GM18498 (cell line): ENCODE data around the gene THNSL1.
A peak's percentile ranks its signal among the peaks of the same experiment; 100 is the strongest.
"Not testable (repeated sequence)": the region's sequence is repeated elsewhere in the genome, so short reads cannot be mapped to it uniquely, and the experiment has no call there.

Source experiments
- ATAC-seq: cut with Tn5 transposase; IDR thresholded peaks from one replicate; pipeline ENCODE4 v1.9.1; 2021; ENCODE audit warnings: mild to moderate bottlenecking, moderate library complexity; ENCODE audit not compliant: unreplicated experiment

Gene THNSL1, protein sequence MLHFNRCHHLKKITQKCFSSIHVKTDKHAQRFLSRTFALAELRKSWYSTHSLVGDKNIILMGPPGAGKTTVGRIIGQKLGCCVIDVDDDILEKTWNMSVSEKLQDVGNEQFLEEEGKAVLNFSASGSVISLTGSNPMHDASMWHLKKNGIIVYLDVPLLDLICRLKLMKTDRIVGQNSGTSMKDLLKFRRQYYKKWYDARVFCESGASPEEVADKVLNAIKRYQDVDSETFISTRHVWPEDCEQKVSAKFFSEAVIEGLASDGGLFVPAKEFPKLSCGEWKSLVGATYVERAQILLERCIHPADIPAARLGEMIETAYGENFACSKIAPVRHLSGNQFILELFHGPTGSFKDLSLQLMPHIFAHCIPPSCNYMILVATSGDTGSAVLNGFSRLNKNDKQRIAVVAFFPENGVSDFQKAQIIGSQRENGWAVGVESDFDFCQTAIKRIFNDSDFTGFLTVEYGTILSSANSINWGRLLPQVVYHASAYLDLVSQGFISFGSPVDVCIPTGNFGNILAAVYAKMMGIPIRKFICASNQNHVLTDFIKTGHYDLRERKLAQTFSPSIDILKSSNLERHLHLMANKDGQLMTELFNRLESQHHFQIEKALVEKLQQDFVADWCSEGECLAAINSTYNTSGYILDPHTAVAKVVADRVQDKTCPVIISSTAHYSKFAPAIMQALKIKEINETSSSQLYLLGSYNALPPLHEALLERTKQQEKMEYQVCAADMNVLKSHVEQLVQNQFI

DNA sequence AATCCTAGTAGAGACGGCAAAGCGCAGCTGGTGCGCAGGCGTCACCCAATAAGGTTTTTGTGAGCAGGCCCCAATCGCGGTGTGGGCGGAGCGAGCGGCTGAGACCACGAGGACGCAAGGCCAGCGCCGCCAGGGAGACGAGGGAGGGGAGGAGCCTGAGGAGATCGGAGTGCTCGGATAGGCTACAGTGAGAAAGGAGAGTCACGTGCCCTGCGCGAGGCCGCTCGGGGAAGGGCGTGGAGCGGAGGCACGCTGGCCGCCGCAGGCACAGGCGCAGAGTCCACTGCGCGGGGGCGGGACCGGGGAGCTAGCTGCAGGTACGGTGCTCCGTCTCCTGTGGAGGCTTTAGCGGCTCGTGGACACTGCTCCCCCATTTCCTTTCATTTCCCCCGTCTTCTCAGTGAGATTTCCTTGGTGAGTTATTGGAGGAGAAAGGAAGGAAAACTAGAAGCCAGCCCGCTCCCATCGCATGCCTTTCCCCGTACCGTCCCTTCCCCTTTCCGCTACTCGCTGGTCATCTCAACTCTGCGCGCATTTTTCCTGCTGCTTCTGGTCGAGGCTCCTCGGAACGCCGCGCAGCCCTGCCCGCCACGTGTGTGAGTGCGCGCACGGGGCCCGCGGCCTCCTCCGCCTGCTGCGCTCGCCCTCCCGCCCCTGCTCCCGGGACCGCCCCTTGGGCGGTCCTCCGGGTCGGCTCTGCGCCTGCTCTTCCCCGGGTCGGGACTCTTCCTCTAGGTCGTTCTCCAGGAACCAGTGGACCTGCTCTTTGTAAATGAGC, at the start of gene THNSL1:
TSS of gene THNSL1 (plus strand) at position 237 of the 778 bp plus-strand sequence. CDS start 6,612 bp downstream, outside the sequence.
- peak; percentile 99 for ATAC-seq

DNA sequence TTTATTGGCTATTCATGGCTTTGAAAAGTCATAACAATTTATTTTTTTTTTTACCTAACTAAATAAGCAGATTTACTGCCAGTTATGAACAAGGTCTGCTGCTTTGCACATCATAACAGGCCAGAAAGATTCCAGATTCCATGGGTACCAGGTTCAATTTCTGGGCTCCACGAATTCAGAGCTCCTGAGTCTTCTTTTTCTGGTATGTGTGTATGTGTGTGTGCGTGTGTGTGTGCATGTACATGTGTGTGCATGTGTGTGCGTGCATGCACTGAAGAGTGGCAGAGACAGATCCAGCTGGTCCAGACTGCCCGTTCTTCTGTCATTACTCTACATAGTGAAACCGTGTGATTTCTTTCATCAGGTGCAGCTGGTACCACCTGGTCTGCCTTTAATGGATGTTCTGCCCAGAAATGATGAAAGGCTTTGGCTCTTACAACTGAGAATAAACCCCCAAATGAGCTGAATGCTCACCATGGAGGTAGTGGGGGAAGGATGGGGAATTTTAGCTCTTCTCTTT, 49.4 kb upstream of the THNSL1 start:
- ATAC-seq = no peak

DNA sequence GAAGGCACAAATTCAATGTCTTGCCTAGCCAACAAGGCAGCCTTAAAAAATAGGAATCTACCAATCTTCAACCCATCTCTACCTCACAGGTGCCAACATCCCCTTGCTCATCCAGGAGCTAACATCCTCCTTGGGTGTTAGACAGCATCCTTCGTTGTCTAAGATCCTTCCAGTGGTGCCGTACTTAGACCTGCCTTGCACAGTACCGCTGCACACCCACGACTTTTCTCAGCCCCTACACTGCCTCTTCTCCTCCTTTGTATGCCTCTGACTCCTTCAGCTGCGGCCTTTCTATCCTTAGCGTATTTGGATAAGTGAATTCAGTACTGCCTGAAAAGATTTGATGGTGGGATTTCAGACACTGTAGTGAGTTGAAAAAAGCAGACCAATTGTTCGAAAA, 48.1 kb upstream of the THNSL1 start:
- no peak for ATAC-seq

DNA sequence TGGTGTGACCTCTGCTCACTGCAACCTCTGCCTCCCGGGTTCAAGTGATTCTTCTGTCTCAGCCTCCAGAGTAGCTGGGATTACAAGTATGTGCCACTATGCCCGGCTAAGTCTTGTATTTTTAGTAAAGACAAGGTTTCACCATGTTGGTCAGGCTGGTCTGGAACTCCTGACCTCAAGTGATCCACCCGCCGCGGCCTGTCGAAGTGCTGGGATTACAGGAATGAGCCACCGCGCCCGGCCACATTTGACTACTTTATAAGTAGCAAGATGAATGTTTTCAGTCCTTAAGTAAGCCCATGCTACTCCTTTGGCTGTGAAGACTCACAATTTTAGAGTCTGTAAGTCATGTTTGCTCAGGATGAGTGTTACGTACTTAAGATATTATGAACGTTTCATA, 47.5 kb upstream of the THNSL1 start:
- ATAC-seq = not testable (repeated sequence)

DNA sequence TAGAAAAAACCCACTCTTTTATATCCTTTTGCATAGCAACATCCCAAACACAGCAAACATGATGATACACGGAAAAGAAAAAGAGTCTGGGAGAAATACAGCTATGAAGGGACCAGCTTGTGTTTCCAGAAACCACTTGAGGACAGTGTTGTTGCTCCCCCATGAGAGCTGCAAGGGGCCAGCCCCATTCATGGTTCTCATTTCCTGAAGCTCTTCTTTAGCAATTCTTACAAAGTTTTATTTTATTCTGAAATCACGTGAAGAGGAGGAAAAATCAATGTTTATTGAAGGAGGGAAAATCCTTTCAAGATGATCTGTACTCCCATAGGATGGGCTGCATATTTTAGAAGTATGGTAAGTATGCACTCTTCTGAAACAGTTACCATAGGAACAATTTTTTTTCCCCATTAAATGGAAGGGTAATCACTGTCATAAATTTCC, 46.6 kb upstream of the THNSL1 start:
- no peak for ATAC-seq

DNA sequence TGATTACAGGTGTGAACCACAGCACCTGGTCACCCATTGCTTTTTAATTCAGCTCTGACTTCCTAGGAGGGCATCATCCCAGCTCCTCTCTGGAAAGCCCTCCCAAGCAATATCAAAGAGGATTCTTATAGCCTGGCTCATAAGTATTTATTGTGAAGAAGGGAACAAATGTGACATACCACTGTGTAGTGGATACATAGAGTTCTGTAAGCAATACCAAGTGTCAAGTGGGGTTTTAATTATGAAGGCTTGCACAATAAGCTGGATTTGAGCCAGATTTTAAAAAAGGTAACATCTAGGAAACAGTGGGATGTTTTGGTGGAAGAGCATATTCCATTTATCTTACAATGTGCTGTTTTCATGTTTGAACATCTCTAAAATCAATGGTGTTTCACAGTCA, 45.0 kb upstream of the THNSL1 start:
- no peak for ATAC-seq

DNA sequence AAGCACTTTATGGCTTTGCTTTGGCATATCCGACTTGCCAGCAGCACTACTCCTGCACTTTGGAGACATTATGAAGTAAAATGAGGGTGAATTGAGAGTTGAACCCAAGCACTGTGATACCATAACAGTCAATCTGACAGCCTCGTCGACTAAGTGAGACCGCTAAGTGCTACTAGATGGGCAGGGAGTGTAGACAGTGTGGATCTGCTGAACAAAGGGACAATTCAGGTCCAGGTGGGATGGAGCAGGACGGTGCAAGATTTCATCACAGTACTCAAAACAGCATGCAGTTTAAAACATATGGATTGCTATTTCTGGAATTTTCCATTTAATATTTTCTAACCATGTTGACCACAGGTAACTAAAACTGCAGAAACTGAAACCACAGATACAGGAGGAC, 43.2 kb upstream of the THNSL1 start:
- ATAC-seq = no peak

DNA sequence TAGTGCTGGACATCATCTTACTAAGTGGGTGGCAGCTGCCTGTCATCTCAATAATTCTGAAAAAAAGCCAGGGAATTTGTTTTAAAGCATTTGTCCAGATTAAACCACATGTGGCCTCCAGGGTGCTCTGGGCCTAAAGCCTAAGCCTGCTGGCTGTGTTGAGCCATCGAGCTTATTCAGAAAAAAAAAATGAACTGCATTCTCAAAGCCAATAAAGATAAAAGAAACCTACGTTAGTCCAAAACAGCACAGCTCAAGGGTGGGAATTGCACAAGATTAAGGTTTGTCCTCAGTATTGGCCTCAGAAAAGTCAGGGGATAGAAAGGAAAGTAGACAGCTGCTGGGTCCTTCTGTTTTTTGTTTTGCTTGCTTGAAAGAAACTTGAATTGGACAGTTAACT, 41.4 kb upstream of the THNSL1 start:
- ATAC-seq = no peak

DNA sequence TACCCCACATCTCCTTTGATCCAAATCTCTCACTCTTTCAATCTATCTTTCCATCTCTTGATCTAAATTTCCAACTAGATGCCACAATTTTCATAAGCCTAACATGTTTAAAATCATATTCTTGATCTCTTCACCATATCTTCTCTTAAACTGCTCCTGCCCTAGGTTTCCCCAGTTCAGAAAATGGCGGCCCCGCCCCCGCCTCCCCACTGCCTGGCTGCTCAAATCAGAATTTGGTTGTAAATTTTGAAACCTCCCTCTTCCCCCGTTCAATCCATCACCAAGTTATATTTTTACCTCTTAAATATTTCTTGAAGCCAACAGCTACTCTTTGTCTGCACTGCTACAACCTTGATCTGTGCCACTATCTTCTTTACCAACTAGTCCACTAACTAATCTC, 36.7 kb upstream of the THNSL1 start:
- ATAC-seq = no peak

DNA sequence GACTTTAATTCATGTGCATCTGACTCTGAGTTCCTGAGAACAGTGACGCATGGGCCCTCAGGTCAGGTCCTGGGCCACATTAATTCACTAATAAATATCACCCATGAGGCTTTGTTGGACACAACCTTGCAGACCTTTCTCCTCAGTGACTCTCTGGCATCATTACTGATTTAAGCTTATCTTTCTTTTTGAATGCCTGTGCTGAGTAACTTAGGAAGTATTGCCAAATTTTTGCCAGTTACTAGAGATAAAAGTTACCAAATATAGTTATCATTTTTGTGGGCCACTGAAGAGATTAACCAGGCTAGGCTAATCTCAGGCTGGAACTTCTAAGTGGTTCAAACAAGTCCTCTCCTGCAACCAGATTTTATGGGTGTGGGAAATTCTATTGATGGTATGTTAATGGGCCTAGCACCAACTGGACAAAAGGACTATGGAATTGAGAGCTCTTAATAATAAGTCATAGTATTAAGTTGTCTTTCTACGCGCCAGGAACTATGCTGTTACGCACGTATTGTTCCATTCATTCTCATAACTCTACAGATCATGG, 35.2 kb upstream of the THNSL1 start:
- ATAC-seq = no peak

DNA sequence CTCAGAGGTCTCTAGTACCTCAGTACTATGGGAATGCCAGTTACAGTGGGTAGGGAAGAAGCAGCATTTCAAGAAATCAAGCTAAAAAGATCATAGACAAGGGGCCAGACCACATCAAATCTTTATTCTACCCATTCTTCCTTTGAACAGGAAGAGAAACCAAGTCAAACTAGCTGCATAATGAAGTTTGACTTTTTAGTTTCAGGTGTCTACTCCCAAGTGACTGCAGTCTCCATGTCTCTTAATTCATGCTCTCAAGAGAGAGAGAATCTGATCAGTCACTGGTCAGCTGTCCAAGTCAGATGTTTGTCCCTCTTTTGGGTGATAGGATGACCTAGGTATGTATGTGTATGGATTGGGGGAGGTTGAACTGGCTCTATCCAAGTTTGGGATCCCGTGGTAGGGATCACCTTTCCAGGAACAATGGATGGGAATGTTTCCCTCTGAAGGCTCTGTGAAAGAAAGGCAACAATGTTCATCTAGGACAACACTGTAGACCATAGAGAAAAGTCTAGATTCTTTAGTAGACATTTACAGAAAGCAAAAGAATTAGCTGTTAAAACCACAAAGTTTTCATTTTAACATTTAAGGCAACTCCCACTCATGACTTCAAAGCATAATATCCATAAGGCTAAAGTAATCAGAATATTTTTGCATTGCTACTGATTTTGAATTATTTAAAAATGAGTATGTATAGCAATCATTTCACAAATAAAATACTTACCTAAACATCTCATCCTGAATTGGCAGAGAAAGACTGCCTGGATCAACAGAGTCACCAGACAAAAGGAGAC, 33.9 kb upstream of the THNSL1 start:
- ATAC-seq = peak; percentile 70

DNA sequence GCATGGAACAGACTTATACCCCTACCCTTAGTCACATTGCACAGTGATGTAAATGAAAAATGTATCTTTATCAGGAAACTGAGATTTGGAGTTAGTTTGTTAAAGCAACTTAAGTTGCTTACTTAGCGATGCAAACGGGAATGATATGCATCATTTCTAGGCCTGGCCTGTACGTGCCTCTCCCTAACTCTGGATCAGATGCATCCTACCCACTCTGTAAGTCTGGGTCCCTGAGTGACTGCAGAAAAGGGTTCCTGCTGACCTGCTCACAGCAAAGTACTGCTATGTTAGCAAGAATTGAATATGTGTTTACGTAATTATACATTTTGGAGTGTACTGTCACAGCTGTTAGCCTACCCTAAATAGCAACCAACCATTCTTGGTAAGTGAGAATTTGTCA, 33.3 kb upstream of the THNSL1 start:
- ATAC-seq = no peak

DNA sequence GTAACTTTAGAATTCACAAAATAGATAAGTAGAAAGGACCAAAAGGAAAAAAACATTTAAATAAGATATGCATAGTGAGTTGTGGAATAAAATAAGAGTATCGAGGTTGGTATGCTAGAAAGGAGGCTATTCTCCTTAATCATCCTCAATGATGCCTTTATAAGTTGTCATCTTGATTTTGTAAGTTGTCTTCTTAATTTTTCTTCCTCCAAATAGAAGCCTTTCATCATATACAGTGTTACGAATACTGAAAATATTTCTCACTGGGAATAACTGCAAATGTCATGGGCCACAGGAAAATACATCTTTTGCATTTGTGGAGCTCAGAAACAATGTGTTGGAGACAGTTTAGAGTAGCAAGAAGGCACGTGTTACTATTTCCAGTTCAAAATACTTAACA, 32.5 kb upstream of the THNSL1 start:
- no peak for ATAC-seq

DNA sequence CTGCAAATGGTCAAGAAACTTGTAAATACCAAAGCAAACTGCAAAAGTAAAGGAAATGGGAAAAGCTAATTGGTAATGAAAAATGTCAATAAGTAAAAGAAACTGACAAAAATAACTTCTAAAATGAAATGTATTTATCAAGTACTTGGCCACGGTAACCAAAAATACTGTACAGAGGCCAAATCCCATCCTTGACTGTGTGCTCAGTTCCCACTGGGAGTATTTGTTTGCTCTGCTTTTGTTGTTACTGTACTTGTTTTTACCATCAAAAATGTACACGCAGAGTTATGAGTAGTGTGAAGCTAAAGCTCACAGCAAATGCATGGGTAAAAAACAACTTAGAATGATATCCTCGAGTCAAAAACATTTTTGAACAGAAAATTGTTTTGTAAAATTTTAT, 31.5 kb upstream of the THNSL1 start:
- no peak for ATAC-seq

DNA sequence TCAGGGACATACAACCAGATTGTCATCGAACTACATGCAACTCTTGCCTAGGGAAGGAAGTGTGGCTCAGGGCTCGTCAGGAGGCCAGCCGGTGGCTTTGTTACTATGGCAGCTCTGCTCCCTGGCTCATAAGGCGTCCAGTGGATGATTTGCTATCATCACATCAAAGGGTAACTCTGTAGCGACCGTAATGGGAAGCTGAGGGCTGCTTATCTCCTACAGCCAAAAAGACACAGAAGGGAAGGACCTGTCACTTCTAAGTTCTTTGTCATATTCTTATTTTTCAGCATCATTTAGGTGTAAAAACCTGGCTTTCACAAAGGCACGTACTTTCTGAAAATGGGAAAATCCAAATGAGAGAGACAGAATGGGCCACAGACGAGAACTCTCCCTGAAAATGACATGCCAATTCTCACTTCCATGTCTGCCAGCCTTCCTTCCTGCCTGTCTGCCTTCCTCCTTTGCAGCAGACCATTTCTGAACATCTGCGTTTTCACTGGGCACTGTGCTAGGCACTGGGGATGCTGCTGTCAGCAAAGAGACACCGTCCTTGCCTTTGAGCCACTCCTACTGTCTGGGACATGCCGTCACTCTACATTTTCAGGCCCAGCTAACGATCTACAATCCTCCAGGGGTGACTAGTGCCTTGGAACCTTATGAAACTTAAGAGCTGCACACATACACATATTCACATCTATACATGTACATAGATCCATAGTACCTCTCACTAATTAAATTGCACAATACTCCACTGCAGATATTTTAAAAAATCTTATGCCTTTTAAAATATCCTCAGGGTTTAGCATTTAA, 27.4 kb upstream of the THNSL1 start:
- no peak for ATAC-seq

DNA sequence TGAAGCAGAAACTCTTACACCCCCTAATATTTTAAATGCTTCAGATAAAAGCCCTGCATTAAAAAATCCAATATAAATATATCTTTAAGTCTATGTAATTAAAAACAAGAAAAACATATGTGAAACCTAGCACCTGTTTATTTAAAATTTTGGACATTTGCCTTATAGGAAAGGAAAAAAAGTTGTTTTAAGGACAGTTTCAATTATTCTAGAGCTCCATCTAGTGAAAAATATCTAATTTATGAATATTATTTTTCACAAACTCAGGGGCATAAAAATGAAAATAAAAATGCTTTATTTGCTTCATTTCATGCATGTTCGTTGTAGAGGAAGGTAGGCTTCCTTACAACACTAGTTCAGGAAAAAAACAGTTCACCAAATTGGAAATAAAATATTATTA, 26.5 kb upstream of the THNSL1 start:
- no peak for ATAC-seq

DNA sequence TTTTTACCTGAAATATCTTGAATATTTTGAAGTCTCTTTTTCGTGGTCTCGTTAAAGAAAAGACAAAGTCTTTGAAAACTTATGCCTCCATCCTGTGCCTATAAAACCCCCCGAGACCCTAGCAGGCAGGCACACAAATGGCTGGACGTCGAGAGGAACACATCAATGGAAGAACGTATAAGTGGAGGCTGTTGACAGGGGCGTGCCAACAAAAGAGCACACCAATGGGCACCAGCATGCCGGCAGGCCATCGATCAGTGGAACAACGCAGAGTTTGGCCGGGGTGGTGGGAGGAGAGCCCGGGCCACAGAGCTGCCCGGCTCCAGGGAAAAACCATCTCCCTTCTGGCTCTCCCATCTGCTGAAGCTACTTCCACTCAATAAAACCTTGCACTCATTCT, 25.1 kb upstream of the THNSL1 start:
- no peak for ATAC-seq

DNA sequence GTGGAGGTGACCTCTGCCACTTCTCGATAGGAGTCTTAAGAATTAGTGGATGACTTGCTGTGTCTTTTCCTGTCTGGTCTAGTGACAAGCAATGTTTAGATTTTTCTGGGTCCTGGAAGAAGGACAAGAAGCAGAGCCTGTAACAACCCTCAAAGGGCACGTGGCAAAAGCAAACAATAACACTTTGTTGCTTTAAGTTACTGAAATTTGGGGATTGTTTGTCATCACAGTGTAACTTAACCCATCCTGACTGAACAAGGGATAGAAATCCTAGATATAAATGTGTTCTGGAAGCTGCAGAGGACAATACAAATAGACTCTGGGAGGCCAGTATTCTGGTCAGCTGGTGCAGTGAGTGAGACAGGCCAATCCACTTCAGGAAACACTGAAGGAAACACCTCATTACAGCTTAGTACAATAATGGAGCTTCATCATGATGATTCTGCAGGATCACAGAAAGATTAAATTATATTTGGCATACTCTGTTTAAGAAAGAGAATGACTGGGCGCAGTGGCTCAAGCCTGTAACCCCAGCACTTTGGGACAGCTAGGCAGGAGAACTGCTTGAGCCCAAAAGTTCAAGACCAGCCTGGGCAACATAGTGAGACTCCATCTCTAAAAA, 23.8 kb upstream of the THNSL1 start:
- no peak for ATAC-seq
